GM12865 (cell line): ENCODE results near the gene SLC27A1.
"Not testable (repeated sequence)": the region's sequence is repeated elsewhere in the genome, so short reads cannot be mapped to it uniquely, and the experiment has no call there.

Experiments
- DNase-seq: peaks from one replicate; pipeline ENCODE4 v3.0.0; 2010; ENCODE audit warnings: low read depth
- H3K4me3 ChIP-seq: 2 replicates; pipeline ENCODE4 v1.5.1; 2011; ENCODE audit warnings: mild to moderate bottlenecking, low read depth, low read length, control low read depth
- CTCF ChIP-seq: IDR thresholded peaks from 2 replicates; pipeline ENCODE4 v1.5.1; 2011; ENCODE audit warnings: low read length, control low read depth, low read depth, inconsistent platforms; ENCODE audit not compliant: insufficient read depth; ENCODE audit errors: missing control alignments

SLC27A1 gene

DNA sequence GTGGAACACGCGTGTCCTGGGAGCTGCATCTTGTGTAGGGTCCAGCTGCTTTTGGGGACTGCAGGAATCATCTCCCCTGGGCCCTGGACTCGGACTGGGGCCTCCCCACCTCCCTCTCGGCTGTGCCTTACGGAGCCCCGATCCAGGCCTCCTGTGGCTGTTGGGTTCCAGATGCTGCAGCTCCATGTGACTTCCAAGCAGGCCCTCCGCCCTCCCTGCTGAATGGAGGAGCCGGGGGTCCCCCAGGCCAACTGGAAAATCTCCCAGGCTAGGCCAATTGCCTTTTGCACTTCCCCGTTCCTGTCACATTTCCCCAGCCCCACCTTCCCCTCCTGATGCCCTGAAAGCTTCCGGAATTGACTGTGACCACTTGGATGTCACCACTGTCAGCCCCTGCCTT, 34.9 kb downstream of the SLC27A1 start:
- no peak for TF ChIP-seq CTCF
- DNase-seq = no peak
- H3K4me3 ChIP-seq = no peak overlapping the region

- no peak for DNase-seq
- no peak for TF ChIP-seq CTCF
- H3K4me3 ChIP-seq = no peak overlapping the region
Observed at GRCh38 chr19:17506745-17507144, 36.4 kb downstream of the SLC27A1 start.

- H3K4me3 ChIP-seq, DNase-seq: not testable (repeated sequence)
Observed at GRCh38 chr19:17508558-17508933, 38.2 kb downstream of the SLC27A1 start.

DNA sequence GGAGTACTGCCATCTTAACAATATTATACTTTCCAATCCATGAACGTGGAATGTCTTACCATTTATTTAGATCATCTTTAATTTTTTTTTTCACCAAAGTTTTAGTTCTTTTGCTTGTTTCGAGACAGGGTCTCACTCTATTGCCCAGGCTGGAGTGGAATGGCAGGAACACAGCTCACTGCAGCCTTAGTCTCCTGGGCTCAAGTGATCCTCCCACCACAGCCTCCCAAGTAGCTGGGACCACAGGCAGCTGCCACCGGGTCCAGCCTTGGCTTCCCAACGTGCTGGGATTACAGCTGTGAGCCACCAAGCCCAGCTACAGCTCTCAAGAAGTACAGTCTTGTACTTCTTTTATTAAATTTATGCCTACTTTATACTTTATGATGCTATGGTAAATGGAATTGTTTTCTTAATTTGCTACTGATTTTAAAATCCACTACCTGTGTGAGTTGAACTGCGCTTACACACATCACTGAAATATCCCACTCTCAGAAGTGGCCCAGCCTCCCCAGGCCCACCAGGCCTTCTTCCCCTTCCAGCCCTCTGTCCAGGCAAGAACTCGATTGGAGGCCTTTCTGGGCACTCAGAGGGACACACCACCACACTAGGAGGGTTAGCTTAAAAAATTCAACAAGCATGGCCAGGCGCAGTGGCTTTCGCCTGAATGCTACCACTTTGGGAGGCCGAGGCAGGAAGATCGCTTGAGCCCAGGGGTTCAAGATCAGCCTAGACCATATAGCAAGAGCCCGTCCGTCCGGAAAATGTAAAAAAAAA, 40.1 kb downstream of the SLC27A1 start:
- H3K4me3 ChIP-seq = peak overlapping the region; percentile 71
- DNase-seq = no peak
- no peak for TF ChIP-seq CTCF

DNA sequence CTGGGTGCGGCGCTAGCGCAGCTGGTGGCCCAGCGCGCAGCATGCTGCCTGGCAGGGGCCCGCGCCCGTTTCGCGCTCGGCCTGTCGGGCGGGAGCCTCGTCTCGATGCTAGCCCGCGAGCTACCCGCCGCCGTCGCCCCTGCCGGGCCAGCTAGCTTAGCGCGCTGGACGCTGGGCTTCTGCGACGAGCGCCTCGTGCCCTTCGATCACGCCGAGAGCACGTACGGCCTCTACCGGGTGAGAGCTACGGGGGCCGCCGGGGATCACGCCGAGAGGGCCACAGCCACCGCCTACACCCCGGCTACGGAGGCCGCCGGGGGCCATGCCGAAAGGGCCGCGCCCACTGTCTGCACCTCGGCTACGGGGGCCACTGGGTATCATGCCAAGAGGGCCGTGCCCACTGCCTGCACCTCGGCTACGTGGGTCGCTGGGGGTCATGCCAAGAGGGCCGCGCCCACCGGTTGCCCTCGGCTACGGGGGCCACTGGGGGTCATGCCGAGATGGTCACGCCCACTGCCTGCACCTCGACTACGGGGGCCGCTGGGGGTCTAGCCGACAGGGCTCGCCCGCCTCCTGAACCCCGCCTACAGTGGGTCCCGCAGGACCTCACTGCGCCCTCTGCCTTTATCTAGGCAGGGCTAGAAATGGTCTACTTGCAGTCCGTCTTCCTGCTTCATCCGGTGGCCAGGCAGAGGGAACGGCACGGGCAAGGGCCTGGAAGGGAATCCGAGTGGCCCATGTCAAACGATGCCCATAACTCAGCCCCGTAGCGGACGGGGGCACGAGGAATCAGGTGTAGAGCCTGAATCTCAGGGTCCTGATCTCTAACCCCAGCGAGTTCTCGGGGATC, 41.6 kb downstream of the SLC27A1 start:
- TF ChIP-seq CTCF = peak; percentile 34
- peak; percentile 96 for DNase-seq
- H3K4me3 ChIP-seq = peak overlapping the region; percentile 71

- TF ChIP-seq CTCF = no peak
- no peak for DNase-seq
- H3K4me3 ChIP-seq = peak overlapping the region; percentile 71
Observed at GRCh38 chr19:17512574-17512939, 42.2 kb downstream of the SLC27A1 start.

DNA sequence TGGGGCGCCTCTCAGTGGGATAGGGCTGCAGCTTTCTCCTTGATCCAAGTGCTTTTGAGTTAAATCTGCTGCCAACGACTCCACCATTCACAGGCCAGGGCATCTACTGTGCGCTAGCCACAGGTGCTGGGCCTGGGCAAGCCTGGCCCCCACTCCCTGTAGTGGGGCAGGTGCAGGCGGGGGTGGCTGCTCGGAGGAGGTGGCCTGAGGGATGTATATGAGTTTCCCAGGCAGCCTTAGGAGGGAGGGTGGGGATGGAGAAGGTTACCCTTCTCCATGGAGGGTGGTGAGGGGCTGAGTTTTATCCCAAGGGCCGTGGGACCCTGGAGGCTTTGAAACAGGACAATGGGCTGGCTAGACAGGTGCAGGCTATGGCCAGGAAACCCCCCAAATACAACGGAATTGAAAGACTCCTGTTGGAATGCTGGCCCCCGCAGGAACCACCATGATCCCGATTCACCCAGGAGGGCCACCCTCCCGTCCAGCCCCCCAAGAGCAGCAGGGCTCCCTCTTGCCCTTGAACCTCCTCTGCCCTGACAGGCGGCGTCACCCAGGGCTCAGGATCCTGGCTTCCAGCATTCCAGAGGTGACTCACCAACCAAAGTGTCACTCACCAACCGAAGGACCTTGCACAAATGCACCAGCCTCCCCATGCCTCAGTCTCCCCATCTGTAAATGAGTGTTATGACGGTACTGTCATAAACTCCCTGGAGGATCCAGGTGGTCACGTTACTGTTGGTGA, 45.3 kb downstream of the SLC27A1 start:
- no peak overlapping the region for H3K4me3 ChIP-seq
- no peak for DNase-seq
- TF ChIP-seq CTCF = no peak
